DMS79 (cell line): Measurements from ENCODE around the gene SPX.

Source experiments
- DNase-seq: peaks from one replicate; lab custom pipeline; 2025; lab: John Stamatoyannopoulos, UW

Gene SPX

DNA sequence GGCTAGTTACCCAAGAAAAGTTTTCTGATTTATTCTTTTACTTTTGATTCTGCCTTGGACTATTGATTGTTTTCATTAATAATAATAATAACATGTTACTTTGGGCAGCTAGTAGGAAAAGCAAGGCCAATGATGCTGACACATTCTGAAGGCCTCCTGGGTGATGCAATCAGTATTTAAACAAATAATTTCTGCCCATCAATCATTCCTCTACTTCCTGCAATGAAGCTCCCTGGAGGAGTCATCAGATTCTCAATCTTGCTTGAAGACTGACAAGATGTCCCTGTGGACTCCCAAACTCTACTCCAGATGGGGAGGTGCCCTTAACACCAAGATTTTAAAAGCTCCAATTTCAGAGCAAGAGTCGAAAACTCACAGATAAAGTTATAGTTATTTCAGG, at the start of gene SPX:
Gene SPX, plus strand, starts transcription at position 244 of the 400 bp plus-strand sequence. CDS start 177 bp downstream, outside the sequence.
- no peak for DNase-seq

DNA sequence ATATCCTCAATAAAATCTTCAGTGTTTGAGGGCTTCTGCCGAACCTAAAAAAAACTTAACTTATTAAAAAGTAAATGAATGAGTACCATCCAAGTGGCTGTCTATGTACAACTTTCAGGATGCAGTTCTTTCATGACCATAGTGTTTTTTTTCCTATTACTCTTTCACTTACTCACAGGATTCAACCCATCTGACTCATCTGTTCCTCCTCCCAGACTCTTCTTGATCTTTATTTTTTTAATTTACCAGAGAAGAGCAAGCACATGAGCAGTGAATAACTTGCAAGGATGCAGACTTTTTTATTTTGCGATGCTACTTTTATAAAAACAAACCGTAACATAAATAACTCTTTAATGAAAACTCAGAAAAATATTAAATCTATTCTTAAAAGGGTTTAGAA, 49.1 kb upstream of the SPX start:
- DNase-seq: no peak

- DNase-seq: no peak
These were observed 47.2 kb upstream of the SPX start for GRCh38 chr12:21478756-21479455.

- no peak for DNase-seq
These were observed 42.6 kb upstream of the SPX start for GRCh38 chr12:21483531-21483930.

- no peak for DNase-seq
These were observed 40.1 kb upstream of the SPX start for GRCh38 chr12:21485998-21486397.

GRCh38 chr12:21499765-21500164, 26.3 kb upstream of the SPX start:
- DNase-seq: no peak

DNA sequence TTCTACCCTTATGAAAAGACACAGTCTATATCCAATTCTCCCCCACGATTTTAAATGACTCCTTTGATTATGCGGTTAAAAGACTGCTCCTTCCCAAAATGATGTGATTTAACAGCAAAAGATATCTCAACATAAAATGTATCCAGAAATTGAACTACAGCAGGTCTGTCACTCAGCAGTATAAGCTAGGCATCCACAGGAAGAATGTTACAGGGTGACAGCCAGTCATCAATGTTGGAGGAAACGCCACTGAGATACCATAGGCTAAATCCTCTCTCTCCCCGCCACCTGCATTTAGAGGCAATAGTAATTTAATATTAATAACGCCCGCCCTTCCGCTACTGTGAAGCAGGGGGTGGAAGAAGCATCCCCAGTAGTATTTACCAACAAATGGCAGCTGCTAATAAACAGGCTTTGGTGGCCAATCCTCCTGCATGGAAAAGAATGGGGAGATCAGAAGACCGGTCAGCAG, 25.3 kb upstream of the SPX start:
- no peak for DNase-seq

DNA sequence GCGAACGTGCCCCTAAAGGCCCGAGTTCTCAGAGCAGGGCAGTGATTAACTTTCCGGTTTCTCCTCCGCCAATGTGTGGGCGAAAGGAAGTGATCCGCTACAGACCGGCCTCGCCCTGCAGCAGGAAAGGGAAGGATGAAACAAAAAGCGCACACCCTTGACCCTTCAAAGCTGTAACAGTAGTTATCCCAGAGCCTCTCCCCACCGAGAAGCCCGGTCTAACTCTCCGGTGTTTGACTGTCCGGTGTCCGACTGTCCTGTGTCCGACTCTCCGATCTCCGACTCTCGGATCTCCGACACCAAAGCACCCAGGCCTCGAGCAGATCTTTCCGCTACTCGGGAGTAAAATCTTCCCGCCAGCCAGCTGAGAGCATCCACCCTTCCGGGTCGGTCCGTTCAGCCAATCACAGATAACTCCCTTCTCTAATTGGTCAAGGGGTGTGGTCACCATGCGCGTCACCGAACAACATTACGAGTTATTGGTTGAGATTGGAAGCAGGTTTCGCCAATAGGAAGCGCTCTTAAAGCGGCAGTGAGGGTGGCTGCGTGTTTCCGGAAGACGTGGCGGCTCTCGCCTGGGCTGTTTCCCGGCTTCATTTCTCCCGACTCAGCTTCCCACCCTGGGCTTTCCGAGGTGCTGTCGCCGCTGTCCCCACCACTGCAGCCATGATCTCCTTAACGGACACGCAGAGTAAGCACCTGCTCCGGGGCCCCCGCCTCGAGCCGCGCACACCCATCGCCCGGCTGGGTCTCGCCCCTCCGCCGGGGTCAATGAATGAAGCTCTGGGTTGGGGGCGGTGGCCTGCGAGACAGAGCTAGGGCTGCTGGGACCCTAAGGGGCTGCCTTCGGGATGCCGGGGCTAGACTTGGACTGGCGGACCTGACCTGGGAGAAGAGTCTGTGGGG, 24.6 kb upstream of the SPX start, which contains the start of the genes GOLT1B and RECQL:
Gene GOLT1B, plus strand, starts transcription at position 532 of the 906 bp plus-strand sequence. Its CDS starts 135 bp downstream, at position 667.
Gene RECQL, minus strand, starts transcription at position 378 of the 906 bp plus-strand sequence. CDS start 2,065 bp downstream, outside the sequence.
- DNase-seq: peak; percentile 97

DNA sequence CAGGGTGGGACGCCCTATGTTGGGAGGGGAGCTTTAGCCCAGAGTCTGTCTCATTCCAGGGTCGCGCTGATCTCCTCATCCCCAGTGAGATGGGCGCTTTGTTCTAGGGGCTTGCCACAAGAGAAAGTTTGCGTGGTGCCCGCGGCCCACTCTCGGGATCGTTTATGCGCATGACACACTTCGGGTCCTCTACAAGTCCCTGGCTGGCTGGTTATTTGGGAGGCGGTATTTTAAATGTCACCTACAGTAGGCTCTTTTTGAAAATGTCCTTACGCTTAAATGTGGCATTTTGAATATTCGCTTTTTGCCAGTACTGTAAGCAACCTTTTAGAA, 24.0 kb upstream of the SPX start:
- no peak for DNase-seq

- no peak for DNase-seq
These were observed 23.2 kb upstream of the SPX start for GRCh38 chr12:21502872-21503271.

GRCh38 chr12:21505888-21506287, 20.2 kb upstream of the SPX start:
- DNase-seq: no peak

DNA sequence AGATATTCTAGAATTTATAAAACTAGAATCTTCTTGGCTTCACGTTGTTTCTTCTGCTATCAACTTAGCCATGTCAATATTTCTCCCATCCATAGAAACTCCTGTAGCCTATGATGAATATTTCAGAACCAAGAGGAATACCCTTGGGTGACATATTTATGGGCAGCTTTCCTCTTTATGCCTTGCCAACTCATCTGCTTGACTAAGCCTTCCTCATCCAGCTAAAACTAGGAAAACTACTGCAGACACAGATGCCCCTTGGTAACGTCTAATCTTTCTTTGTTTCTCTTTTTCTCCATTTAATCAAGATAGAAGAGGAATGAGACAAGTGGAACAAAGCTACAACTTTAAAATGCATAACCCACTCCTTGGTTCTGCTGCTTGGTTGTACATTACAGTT, 18.2 kb upstream of the SPX start:
- no peak for DNase-seq

GRCh38 chr12:21509768-21510167, 16.3 kb upstream of the SPX start:
- DNase-seq: no peak

- DNase-seq: no peak
These were observed 9.8 kb upstream of the SPX start for GRCh38 chr12:21516281-21516680.

DNA sequence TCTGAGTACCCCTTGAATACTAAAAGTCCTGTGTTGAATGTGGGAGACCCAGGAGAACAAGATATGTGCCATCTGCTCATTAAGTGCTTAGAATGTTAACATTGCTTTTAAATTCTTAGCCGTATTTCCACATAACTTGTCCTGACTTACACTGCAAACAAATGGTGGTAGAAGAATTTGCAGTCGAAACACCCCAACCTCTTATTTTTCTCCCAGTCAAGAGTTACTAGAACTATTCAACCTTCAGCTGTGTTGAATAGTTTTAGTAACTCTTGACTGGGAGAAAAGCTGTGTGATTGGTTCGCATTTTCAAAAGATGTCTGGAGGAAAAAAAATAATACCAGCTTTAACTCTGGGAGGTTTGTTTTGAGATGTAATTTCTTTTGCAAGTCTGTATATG, 7.6 kb upstream of the SPX start:
- no peak for DNase-seq

DNA sequence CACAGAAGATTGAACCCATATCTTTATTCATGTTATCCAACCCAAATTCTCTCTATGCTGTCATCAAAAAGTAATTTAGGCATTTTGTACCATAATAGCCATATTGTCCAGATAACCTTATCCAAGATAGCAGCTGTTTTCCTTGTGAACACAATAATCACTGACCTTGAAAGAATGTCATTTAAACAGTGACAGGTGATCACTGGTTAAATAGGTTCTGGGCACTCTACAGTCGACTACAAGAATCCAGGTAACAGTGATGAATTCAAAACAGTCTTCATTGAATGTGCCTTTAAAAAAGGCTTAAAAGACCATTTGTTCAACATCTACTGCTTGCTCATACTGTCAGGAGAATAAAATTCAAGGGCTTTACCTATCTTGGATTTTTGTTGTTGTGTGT, 4.6 kb upstream of the SPX start:
- no peak for DNase-seq

DNA sequence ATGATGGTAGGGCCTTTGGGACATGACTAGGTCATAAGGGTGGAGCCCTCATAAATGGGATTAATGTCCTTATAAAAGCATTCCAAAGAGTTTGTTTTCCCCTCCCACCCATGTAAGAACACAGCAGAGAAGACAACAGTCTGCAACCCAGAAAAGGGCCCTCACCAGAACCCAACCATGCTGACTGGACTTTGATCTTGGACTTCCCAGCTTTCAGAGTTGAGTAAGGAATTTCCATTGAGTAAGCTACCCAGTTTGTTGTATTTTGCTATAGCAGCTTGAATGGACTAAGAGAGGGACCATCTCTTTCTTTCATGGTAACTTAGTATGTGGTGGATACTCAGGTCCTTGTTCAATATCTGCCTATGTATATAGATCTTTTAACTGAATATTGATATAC, 2.9 kb upstream of the SPX start:
- DNase-seq: no peak

- no peak for DNase-seq
These were observed 737 bp downstream of the SPX start for GRCh38 chr12:21526721-21527345.

DNA sequence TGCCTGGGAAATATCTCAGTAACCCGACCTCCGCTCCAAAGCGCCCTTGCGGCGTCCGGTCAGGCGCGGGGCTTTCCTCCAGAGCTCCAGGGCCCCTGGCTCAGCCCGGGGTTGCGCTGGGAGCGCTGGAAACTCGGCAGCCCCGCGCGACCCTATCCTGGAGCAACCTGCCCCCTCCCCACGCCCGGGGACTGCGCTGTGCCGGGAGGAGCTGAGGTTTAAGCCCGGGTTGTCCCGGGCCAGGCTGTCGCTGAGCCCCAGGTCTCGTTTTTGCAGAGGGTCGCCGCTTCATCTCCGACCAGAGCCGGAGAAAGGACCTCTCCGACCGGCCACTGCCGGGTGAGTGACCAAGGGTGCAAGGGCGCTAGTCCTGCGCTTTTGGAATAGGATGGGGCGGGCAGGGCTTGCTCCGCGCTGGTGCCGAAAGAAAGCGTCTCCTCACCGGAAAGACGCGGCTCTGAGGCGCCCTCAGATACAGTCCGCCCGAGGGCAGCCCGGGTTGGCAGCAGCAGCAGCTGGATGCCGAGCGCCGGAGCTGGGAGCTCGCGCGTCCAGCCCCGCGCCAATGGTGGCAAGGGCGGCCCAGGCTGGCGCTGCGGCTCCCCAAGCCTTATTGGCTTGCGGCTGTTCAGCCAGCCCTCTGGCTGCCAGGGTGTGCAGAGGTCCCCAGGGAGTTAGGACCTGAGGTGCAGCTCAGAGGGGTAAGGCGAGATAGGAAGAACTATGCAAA, 1.5 kb downstream of the SPX start:
- peak; percentile 7 for DNase-seq

GRCh38 chr12:21528953-21529352, 2.9 kb downstream of the SPX start:
- DNase-seq: peak; percentile 12

GRCh38 chr12:21529456-21529855, 3.4 kb downstream of the SPX start:
- no peak for DNase-seq
